Natural killer cell (primary cell): ENCODE data around the gene LPAR3. TPM values are rescaled to one million over a fixed set of nuclear protein-coding genes. Genes with fewer than 3 reads are reported as not detected.
A peak's percentile ranks its signal among the peaks of the same experiment; 100 is the strongest.

ENCODE experiments used
- ATAC-seq, 3 donors: fragments of 150-1000 bp in 2 of 3; fragments of 200-7000 bp in 1 of 3; cut with Tn5 transposase; 1 replicate in 1 of 3; 2 replicates in 2 of 3; pipeline ENCODE4 v1.10.0; 2021; ENCODE audit warnings: mild to moderate bottlenecking in 2 of 3, moderate library complexity in 2 of 3
- DNase-seq, 2 donors: peaks; one replicate each; pipeline versions ENCODE4 v3.0.0 to v3.0.0-alpha.2; 2013 to 2021; ENCODE audit warnings: mixed read lengths in 1 of 2
- H3K27ac ChIP-seq: one replicate; pipeline ENCODE4 v1.5.1; 2013; ENCODE audit warnings: mild to moderate bottlenecking, low read length
- H3K27me3 ChIP-seq: one replicate; pipeline ENCODE4 v1.6.1; 2013; ENCODE audit warnings: low read length; ENCODE audit not compliant: control insufficient read depth, insufficient read depth
- H3K36me3 ChIP-seq: one replicate; pipeline ENCODE4 v1.6.1; 2013; ENCODE audit warnings: low read length; ENCODE audit not compliant: control insufficient read depth, insufficient read depth
- H3K4me1 ChIP-seq: one replicate; pipeline ENCODE4 v1.6.1; 2013; ENCODE audit warnings: low read length; ENCODE audit not compliant: control insufficient read depth, insufficient read depth
- H3K4me3 ChIP-seq: one replicate; pipeline ENCODE4 v1.5.1; 2013; ENCODE audit warnings: low read length
- H3K9me3 ChIP-seq: one replicate; pipeline ENCODE4 v1.6.1; 2013; ENCODE audit warnings: low read length; ENCODE audit not compliant: control insufficient read depth, insufficient read depth
- H3K27ac Mint-ChIP-seq, 2 donors: one replicate each; pipeline ENCODE4 v1.8.0; 2022; ENCODE audit warnings: mild to moderate bottlenecking in 2 of 2, mixed read lengths in 2 of 2, moderate library complexity in 1 of 2
- H3K27me3 Mint-ChIP-seq, 2 donors: one replicate each; pipeline ENCODE4 v1.8.0; 2022; ENCODE audit warnings: low read depth in 2 of 2, mixed read lengths in 2 of 2
- H3K36me3 Mint-ChIP-seq: one replicate; pipeline ENCODE4 v1.8.0; 2022; ENCODE audit warnings: mixed read lengths
- H3K4me1 Mint-ChIP-seq, 2 donors: one replicate each; pipeline ENCODE4 v1.8.0; 2022; ENCODE audit warnings: mixed read lengths in 2 of 2
- H3K4me3 Mint-ChIP-seq: one replicate; pipeline ENCODE4 v1.8.0; 2022; ENCODE audit warnings: mild to moderate bottlenecking, moderate library complexity, mixed read lengths
- H3K9me3 Mint-ChIP-seq, 2 donors: one replicate each; pipeline ENCODE4 v1.8.0; 2022; ENCODE audit warnings: mixed read lengths in 2 of 2
- WGBS: methylation state at CpG from one replicate; pipeline ENCODE4 v1.1.7; 2013; ENCODE audit warnings: missing lambda C conversion rate; ENCODE audit not compliant: insufficient coverage; 5-methylcytosine and 5-hydroxymethylcytosine counted together
- intact Hi-C: fragments of 100-400 bp; cut with micrococcal nuclease; formaldehyde crosslinking; loops from one replicate; pipeline ENCODE4 v1.14.2; 2022
- total RNA-seq, 4 donors: library from RNA; stranded (reverse); fragments of 120-200 nt in 1 of 4; gene quantifications; one replicate each; pipeline versions ENCODE4 v1.2.3 to v1.2.4, GENCODE V29; 2013 to 2022
- TF ChIP-seq, protein P1 (sequence below): fragments of 200-600 bp; IDR thresholded peaks from one replicate; pipeline ENCODE4 v1.8.0; 2022; ENCODE audit warnings: antibody characterized with exemption

LPAR3 gene
- total RNA-seq, 3 donors from 2014 or later (not counting 1 experiment from before 2014, with no cell fraction given), result 0.48 to 0.64 TPM; not detected in 1

DNA sequence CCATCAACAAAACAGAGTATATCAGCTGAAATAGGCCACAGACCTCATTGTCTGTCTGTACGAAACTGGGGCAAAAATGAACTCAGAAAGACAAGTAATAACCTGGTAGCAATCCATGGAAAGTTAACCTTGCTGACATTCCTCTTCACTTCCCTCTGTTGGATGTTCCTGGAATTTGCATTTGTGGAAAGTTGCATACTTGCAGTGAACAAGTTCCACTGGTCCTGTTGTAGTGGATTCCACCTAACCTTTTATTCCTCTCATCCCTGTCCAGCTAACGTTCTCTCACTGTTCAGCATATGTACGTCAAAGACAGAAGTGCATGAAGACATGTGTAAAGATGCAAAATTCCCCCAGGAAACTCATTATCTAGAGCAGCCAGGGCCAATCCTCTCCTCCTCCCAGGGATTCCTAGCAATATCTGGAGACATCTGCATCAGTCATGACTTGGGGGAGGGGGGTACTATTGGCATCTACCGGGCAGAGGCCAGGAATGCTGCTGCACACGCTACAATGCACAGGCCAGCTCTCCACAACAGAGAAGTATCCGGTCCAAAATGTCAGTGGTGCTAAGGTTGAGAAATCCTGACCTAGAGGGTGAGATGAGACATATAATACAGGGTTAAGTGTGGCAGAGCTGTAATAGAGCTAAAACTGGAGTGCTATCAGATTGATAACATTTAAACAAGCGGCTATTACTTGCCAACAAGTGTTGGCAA is 8.2 kb downstream of the LPAR3 start:
- Histone ChIP-seq H3K4me3 (no peak overlapping the region), H3K27me3 (no peaks in the 10 kb centered on the region), H3K27ac (no peak overlapping the region), H3K36me3 (no peaks in the 10 kb centered on the region), H3K9me3 (no peaks in the 10 kb centered on the region), H3K4me1 (no peaks in the 10 kb centered on the region)
- peaks cover 0 to 4% of the 10 kb centered on the region in 2 donors for H3K4me1 Mint-ChIP-seq
- H3K27ac Mint-ChIP-seq, result no peak overlapping the region
- no peak overlapping the region for H3K4me3 Mint-ChIP-seq
- ATAC-seq (no peak), DNase-seq (no peak)
- TF ChIP-seq, protein P1, sequence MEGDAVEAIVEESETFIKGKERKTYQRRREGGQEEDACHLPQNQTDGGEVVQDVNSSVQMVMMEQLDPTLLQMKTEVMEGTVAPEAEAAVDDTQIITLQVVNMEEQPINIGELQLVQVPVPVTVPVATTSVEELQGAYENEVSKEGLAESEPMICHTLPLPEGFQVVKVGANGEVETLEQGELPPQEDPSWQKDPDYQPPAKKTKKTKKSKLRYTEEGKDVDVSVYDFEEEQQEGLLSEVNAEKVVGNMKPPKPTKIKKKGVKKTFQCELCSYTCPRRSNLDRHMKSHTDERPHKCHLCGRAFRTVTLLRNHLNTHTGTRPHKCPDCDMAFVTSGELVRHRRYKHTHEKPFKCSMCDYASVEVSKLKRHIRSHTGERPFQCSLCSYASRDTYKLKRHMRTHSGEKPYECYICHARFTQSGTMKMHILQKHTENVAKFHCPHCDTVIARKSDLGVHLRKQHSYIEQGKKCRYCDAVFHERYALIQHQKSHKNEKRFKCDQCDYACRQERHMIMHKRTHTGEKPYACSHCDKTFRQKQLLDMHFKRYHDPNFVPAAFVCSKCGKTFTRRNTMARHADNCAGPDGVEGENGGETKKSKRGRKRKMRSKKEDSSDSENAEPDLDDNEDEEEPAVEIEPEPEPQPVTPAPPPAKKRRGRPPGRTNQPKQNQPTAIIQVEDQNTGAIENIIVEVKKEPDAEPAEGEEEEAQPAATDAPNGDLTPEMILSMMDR, result no peak
- H3K36me3 Mint-ChIP-seq, result no peaks in the 10 kb centered on the region
- intact Hi-C loops, result no loop called here
- peaks cover 2 to 17% of the 10 kb centered on the region in 2 donors for H3K27me3 Mint-ChIP-seq
- H3K9me3 Mint-ChIP-seq, result no peaks in the 10 kb centered on the region
- 87% methylated on average over 7 of the region's 7 CpGs for WGBS

DNA sequence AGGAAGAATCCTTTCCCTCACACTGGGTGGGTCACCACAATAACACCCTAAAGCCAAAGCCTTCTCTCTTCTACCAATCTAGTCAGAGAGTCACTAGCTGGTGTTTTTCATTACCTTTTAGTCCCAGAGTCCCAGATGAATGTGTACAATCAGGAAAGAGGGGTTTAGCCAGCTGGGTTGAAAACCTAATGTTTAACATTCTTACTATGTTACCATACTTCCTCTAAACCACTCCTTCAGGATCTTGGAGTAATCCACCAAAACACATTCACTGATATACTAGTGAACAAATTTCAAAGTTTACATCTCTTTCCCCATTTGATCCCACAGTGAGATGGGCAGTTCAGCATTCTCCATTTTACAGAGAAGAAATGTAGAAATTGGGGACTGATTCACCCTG is 9.7 kb downstream of the LPAR3 start:
- Mint-ChIP-seq H3K4me3 (no peak overlapping the region), H3K36me3 (no peaks in the 10 kb centered on the region), H3K27ac (no peak overlapping the region), H3K9me3 (no peaks in the 10 kb centered on the region), H3K27me3 (peaks cover 8 to 19% of the 10 kb centered on the region in 2 donors), H3K4me1 (no peaks in the 10 kb centered on the region)
- TF ChIP-seq, protein P1, result no peak
- DNase-seq (no peak), ATAC-seq (no peak)
- H3K4me3 ChIP-seq, result no peak overlapping the region
- intact Hi-C loops, result no loop called here
- H3K27me3 ChIP-seq, result no peaks in the 10 kb centered on the region
- H3K27ac ChIP-seq, result no peak overlapping the region
- no peaks in the 10 kb centered on the region for H3K9me3 ChIP-seq
- H3K36me3 ChIP-seq, result no peaks in the 10 kb centered on the region
- no peaks in the 10 kb centered on the region for H3K4me1 ChIP-seq

DNA sequence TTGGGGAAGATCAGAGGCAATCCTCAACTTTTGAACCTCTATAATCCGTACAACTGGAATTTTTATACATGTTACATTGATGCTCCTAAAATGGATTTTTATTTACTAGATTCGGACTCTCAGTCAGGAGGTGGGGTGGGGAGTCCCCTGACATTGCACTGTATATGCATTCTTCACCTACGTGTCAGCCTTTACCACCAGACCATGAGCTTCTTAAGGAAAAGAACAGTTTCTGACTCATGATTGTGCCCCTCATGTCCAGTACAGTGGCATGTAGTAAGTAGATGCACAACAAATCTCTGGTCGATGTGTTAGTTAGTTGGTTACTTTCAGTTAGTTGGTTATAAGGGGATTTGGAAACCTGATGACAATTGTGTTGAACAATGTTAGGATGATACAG is 15.4 kb downstream of the LPAR3 start:
- H3K4me3 ChIP-seq, result no peak overlapping the region
- no peak overlapping the region for H3K27ac Mint-ChIP-seq
- H3K27ac ChIP-seq, result no peak overlapping the region
- peaks cover 13% of the 10 kb centered on the region for H3K4me1 ChIP-seq
- H3K36me3 ChIP-seq, result no peaks in the 10 kb centered on the region
- WGBS, result 89% methylated on average over 3 of the region's 4 CpGs
- H3K27me3 Mint-ChIP-seq, result peaks cover 23 to 35% of the 10 kb centered on the region in 2 donors
- no peak for DNase-seq
- intact Hi-C loops, result no loop called here
- TF ChIP-seq, protein P1, result no peak
- peaks cover 3% of the 10 kb centered on the region for H3K27me3 ChIP-seq
- H3K4me1 Mint-ChIP-seq, result peaks cover 6 to 9% of the 10 kb centered on the region in 2 donors
- no peak overlapping the region for H3K4me3 Mint-ChIP-seq
- H3K36me3 Mint-ChIP-seq, result no peaks in the 10 kb centered on the region
- no peak for ATAC-seq
- no peaks in the 10 kb centered on the region for H3K9me3 Mint-ChIP-seq
- H3K9me3 ChIP-seq, result no peaks in the 10 kb centered on the region

DNA sequence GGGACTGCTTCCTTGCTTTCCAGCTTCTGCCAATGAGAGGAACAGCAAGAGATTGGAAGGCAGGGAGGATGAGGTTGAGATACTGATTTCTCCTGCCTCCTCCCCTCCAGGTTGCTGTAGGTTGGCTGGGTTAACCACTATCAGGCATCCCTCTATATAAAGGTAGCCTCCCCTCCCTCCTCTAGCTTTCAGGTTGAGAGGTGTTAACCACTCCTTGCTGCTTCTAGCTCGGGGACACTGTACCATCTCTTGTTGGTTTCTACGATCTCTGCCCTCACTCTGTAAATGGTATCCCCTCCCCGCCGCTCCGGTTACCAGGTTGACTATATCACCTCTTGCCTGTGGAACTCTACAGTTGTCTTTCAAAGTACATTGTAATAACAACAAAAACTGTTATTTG is 16.7 kb downstream of the LPAR3 start:
- DNase-seq, result peak in 1 of 2 donors; percentile 57
- intact Hi-C loops, result no loop called here
- H3K27ac Mint-ChIP-seq, result no peak overlapping the region

More for the DNA sequence above, 16.7 kb downstream of the LPAR3 start:
- Histone ChIP-seq H3K27ac (no peak overlapping the region), H3K36me3 (no peaks in the 10 kb centered on the region), H3K27me3 (peaks cover 3% of the 10 kb centered on the region), H3K4me3 (no peak overlapping the region), H3K9me3 (no peaks in the 10 kb centered on the region), H3K4me1 (peaks cover 13% of the 10 kb centered on the region)
- TF ChIP-seq, protein P1, result no peak
- H3K27me3 Mint-ChIP-seq, result peaks cover 31 to 47% of the 10 kb centered on the region in 2 donors
- no peaks in the 10 kb centered on the region for H3K36me3 Mint-ChIP-seq
- peak; percentile 49 to 72 (median 58) for ATAC-seq
- peaks cover 6 to 9% of the 10 kb centered on the region in 2 donors for H3K4me1 Mint-ChIP-seq
- WGBS, result 47% methylated on average over 5 of the region's 5 CpGs
- H3K9me3 Mint-ChIP-seq, result no peaks in the 10 kb centered on the region
- H3K4me3 Mint-ChIP-seq, result no peak overlapping the region
